ENCODE results near the gene LRIG3.

DNA sequence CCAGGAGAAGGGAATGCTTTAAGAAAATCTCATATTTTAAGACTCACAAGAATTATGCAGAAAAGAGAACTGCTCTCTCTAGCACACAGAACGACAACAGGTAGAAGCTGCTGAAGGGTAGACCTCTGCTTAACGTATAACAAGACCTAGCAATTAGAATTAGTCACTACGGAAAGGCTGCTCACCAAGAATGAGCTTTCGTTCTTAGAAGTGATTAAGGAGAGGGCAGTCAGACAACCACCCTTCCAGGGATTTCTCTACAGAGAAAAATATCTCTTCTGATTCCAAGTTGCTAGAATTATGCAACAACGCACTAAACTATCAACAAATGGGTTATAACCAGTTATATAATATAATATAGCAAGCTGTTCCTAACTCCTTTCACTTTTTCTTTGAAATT is 18.6 kb downstream of the LRIG3 start:
- TF ChIP-seq, protein P1, sequence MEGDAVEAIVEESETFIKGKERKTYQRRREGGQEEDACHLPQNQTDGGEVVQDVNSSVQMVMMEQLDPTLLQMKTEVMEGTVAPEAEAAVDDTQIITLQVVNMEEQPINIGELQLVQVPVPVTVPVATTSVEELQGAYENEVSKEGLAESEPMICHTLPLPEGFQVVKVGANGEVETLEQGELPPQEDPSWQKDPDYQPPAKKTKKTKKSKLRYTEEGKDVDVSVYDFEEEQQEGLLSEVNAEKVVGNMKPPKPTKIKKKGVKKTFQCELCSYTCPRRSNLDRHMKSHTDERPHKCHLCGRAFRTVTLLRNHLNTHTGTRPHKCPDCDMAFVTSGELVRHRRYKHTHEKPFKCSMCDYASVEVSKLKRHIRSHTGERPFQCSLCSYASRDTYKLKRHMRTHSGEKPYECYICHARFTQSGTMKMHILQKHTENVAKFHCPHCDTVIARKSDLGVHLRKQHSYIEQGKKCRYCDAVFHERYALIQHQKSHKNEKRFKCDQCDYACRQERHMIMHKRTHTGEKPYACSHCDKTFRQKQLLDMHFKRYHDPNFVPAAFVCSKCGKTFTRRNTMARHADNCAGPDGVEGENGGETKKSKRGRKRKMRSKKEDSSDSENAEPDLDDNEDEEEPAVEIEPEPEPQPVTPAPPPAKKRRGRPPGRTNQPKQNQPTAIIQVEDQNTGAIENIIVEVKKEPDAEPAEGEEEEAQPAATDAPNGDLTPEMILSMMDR (IDR thresholded peaks at IDR 0.05; ENCODE audit: low read depth, low read length) = no peak
- no peak for TF ChIP-seq EZH2phosphoT487 (IDR thresholded peaks at IDR 0.05; ENCODE audit: low read depth)

All from OCI-LY3 (cell line).